NB4 (cell line): ENCODE data around the gene SS18L1.

Experiments
- POLR2A ChIP-seq: IDR thresholded peaks from 2 replicates; pipeline ENCODE4 v1.6.1; 2011; ENCODE audit warnings: mild to moderate bottlenecking; ENCODE audit not compliant: insufficient read length; ENCODE audit errors: extremely low read depth
- TF ChIP-seq, protein P1 (sequence below): IDR thresholded peaks from one replicate; pipeline ENCODE4 v1.5.1; 2012; ENCODE audit warnings: low read depth, low read length

DNA sequence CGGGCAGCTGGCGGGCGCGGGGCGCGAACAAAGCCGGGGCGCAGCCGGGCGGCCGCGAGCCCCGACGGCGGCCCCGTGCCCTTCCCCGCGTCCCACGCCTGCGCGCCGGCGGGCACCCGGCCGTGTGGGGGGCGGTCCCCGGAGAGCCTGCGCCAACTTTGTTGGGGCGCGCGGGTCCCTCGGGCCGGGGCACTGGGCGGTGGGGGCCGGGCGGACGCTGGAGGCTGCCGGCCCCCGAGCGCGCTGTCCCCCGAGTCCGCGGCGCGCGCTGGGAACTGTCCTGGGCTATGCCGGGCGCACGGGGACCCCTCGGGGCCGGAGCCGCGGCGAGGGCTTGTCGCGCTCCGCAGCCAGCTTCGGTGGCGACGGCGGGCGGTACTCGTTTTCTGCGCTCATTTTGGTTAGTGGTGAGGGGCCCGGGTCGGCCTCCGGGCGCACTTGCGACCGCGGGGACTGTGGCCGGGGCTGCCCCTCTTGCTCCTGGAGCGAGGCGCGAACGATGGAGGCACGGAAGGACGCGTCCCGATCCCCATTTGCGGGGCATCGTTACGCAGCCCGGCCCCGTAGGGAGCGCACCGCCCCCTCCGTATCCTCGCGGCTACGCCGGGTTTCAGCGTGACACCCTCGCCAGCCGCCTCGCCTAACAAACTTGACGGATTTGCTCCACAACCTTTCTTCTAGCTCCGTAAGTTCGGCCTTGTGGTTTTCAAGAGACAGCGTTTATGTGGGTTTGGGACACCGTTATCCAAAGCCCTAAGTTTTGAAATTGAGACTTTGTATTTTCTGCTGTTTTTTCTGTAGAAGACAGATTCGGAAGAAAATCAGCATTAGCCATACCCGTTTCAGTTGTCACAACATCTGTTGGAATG lies 622 bp downstream of the SS18L1 start:
- no peak for TF ChIP-seq POLR2A
- TF ChIP-seq, protein P1, sequence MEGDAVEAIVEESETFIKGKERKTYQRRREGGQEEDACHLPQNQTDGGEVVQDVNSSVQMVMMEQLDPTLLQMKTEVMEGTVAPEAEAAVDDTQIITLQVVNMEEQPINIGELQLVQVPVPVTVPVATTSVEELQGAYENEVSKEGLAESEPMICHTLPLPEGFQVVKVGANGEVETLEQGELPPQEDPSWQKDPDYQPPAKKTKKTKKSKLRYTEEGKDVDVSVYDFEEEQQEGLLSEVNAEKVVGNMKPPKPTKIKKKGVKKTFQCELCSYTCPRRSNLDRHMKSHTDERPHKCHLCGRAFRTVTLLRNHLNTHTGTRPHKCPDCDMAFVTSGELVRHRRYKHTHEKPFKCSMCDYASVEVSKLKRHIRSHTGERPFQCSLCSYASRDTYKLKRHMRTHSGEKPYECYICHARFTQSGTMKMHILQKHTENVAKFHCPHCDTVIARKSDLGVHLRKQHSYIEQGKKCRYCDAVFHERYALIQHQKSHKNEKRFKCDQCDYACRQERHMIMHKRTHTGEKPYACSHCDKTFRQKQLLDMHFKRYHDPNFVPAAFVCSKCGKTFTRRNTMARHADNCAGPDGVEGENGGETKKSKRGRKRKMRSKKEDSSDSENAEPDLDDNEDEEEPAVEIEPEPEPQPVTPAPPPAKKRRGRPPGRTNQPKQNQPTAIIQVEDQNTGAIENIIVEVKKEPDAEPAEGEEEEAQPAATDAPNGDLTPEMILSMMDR: no peak
